ENCODE measurements around the gene FBXO46. TPM values are rescaled to one million over a fixed set of nuclear protein-coding genes. Genes with fewer than 3 reads are reported as not detected.

FBXO46 gene
- total and polyA plus RNA-seq, 2 of the 13 experiments (the other 11 are each of a cell fraction or from before 2014, with no cell fraction given) = 6.2 to 6.4 TPM

- TF ChIP-seq HOXA9 (CRISPR knock-in tag; IDR thresholded peaks at IDR 0.05; ENCODE audit: borderline replicate concordance) (no peak), ZSCAN30 (CRISPR knock-in tag; IDR thresholded peaks at IDR 0.05) (no peak), SNAPC4 (CRISPR knock-in tag; IDR thresholded peaks at IDR 0.05) (no peak), SNAI1 (CRISPR knock-in tag; IDR thresholded peaks at IDR 0.05; ENCODE audit: borderline replicate concordance) (no peak), SCMH1 (CRISPR knock-in tag; IDR thresholded peaks at IDR 0.05; ENCODE audit: borderline replicate concordance) (no peak), ZNF879 (CRISPR knock-in tag; IDR thresholded peaks at IDR 0.05) (no peak), ZNF670 (CRISPR knock-in tag; IDR thresholded peaks at IDR 0.05; ENCODE audit: borderline replicate concordance) (peak; percentile 51), ZNF282 (IDR thresholded peaks at IDR 0.05; ENCODE audit: partially characterized antibody) (no peak), PRDM4 (CRISPR knock-in tag; IDR thresholded peaks at IDR 0.05; ENCODE audit: borderline replicate concordance) (no peak), MLX (CRISPR knock-in tag; IDR thresholded peaks at IDR 0.05) (no peak), ZFP36L2 (CRISPR knock-in tag; IDR thresholded peaks at IDR 0.05) (no peak), HES4 (CRISPR knock-in tag; IDR thresholded peaks at IDR 0.05; ENCODE audit: borderline replicate concordance) (no peak; the same call in 1 of the 2 replicates), KLF6 (CRISPR knock-in tag; IDR thresholded peaks at IDR 0.05) (no peak), PPARG (CRISPR knock-in tag; conservative IDR thresholded peaks at IDR 0.05) (peak; percentile 99), ZNF101 (CRISPR knock-in tag; IDR thresholded peaks at IDR 0.05; ENCODE audit: borderline replicate concordance, low read depth) (no peak), PRDM15 (CRISPR knock-in tag; IDR thresholded peaks at IDR 0.05) (no peak), ZBTB20 (CRISPR knock-in tag; IDR thresholded peaks at IDR 0.05; ENCODE audit: borderline replicate concordance, low read depth) (peak; percentile 64; the same call in 1 of the 2 replicates)
These were observed 13.3 kb downstream of the FBXO46 start (continued) for GRCh38 chr19:45717131-45717982.
